Karpas-422 (cell line): ENCODE measurements around the gene MRAP. TPM values are rescaled to one million over a fixed set of nuclear protein-coding genes. Genes with fewer than 3 reads are reported as not detected.

Experiments
- DNase-seq: peaks from one replicate; pipeline ENCODE4 v3.0.0-alpha.2; 2015
- H2AFZ ChIP-seq: fragments of 200-600 bp; sonication (generic); 2 replicates; pipeline ENCODE4 v1.6.1; 2014; ENCODE audit warnings: antibody characterized with exemption, low read length, mixed read lengths
- H3K27ac ChIP-seq: fragments of 200-600 bp; sonication (generic); 2 replicates; pipeline ENCODE4 v1.5.1; 2014; ENCODE audit warnings: mild to moderate bottlenecking, low read length, moderate library complexity
- H3K27me3 ChIP-seq: fragments of 200-600 bp; sonication (generic); 2 replicates; pipeline ENCODE4 v1.6.1; 2014; ENCODE audit warnings: low read length, mixed read lengths
- H3K36me3 ChIP-seq: fragments of 200-600 bp; sonication (generic); 2 replicates; pipeline ENCODE4 v1.6.1; 2014; ENCODE audit warnings: low read length, mixed read lengths; ENCODE audit not compliant: insufficient read depth
- H3K4me1 ChIP-seq: fragments of 200-600 bp; sonication (generic); 2 replicates; pipeline ENCODE4 v1.6.1; 2014; ENCODE audit warnings: mild to moderate bottlenecking, low read length, mixed read lengths
- H3K4me2 ChIP-seq: fragments of 200-600 bp; sonication (generic); 2 replicates; pipeline ENCODE4 v1.6.1; 2014; ENCODE audit warnings: low read length, low read depth, mild to moderate bottlenecking; ENCODE audit not compliant: poor library complexity, severe bottlenecking
- H3K4me3 ChIP-seq: fragments of 200-600 bp; sonication (generic); 2 replicates; pipeline ENCODE4 v1.5.1; 2014; ENCODE audit warnings: mild to moderate bottlenecking, antibody characterized with exemption, low read length, mixed read lengths
- H3K79me2 ChIP-seq: fragments of 200-600 bp; sonication (generic); 2 replicates; pipeline ENCODE4 v1.6.1; 2014; ENCODE audit warnings: mild to moderate bottlenecking, low read length, mixed read lengths
- H3K9ac ChIP-seq: fragments of 200-600 bp; sonication (generic); 2 replicates; pipeline ENCODE4 v1.6.0; 2014; ENCODE audit warnings: low read length
- H3K9me2 ChIP-seq: fragments of 200-600 bp; sonication (generic), shearing (Covaris generic); replicated peaks from 2 replicates; pipeline ENCODE4 v1.6.0; 2014; ENCODE audit warnings: mild to moderate bottlenecking, low read length, moderate library complexity; ENCODE audit not compliant: insufficient read depth
- H3K9me3 ChIP-seq: fragments of 300-700, 200-600 bp; sonication (generic); 2 replicates; pipeline ENCODE4 v1.6.1; 2014; ENCODE audit warnings: low read length, mixed read lengths
- H4K20me1 ChIP-seq: fragments of 200-600 bp; sonication (generic); 2 replicates; pipeline ENCODE4 v1.6.1; 2014; ENCODE audit warnings: mild to moderate bottlenecking, antibody characterized with exemption, low read length, low read depth; ENCODE audit not compliant: insufficient read depth
- total RNA-seq: library from RNA; depleted of rRNA; stranded (reverse); fragments of >200 nt; shearing (Covaris generic); gene quantifications from 2 replicates; pipeline ENCODE4 v1.2.3, GENCODE V29; 2014; ENCODE audit warnings: low replicate concordance

The MRAP gene
- total RNA-seq, 1 experiment from 2014 or later = not detected

GRCh38 chr21:32330784-32331311 is 32.2 kb downstream of the MRAP start:
- Histone ChIP-seq H4K20me1 (no peaks in the 10 kb centered on the region), H3K9me3 (no peaks in the 10 kb centered on the region), H3K9ac (no peak overlapping the region), H3K27ac (no peak overlapping the region), H3K36me3 (peaks cover 93% of the 10 kb centered on the region), H3K4me1 (peaks cover 4% of the 10 kb centered on the region; the same call in 1 of the 2 replicates), H3K4me3 (no peak overlapping the region), H3K9me2 (no peaks in the 10 kb centered on the region), H3K4me2 (no peak overlapping the region), H3K27me3 (no peaks in the 10 kb centered on the region), H3K79me2 (0 out of 2 replicates have a peak, but pooled peaks cover 4% of the 10 kb centered on the region), H2AFZ (no peak overlapping the region)
- no peak for DNase-seq

- no peak overlapping the region for H3K4me2 ChIP-seq
- H4K20me1 ChIP-seq = no peaks in the 10 kb centered on the region
- no peak overlapping the region for H3K9ac ChIP-seq
- no peak overlapping the region for H2AFZ ChIP-seq
- no peak overlapping the region for H3K4me3 ChIP-seq
- no peaks in the 10 kb centered on the region for H3K9me2 ChIP-seq
- H3K4me1 ChIP-seq = peaks cover 4% of the 10 kb centered on the region; the same call in 1 of the 2 replicates
- DNase-seq = no peak
- H3K79me2 ChIP-seq = 0 out of 2 replicates have a peak, but pooled peaks cover 4% of the 10 kb centered on the region
- H3K27me3 ChIP-seq = no peaks in the 10 kb centered on the region
- no peak overlapping the region for H3K27ac ChIP-seq
- peaks cover 93% of the 10 kb centered on the region for H3K36me3 ChIP-seq
- H3K9me3 ChIP-seq = no peaks in the 10 kb centered on the region
These were observed 33.0 kb downstream of the MRAP start for GRCh38 chr21:32331444-32332305.

- H3K79me2 ChIP-seq = 0 out of 2 replicates have a peak, but pooled peaks cover 4% of the 10 kb centered on the region
These were observed 33.9 kb downstream of the MRAP start for GRCh38 chr21:32332463-32332951.

GRCh38 chr21:32333953-32334673 is 35.5 kb downstream of the MRAP start:
- Histone ChIP-seq H3K4me1 (peaks cover 4% of the 10 kb centered on the region; the same call in 1 of the 2 replicates), H3K4me2 (no peak overlapping the region), H4K20me1 (no peaks in the 10 kb centered on the region), H3K9ac (no peak overlapping the region), H2AFZ (no peak overlapping the region), H3K9me3 (no peaks in the 10 kb centered on the region), H3K36me3 (peaks cover 84% of the 10 kb centered on the region), H3K79me2 (0 out of 2 replicates have a peak, but pooled peaks cover 4% of the 10 kb centered on the region), H3K27ac (no peak overlapping the region), H3K27me3 (no peaks in the 10 kb centered on the region), H3K4me3 (no peak overlapping the region), H3K9me2 (no peaks in the 10 kb centered on the region)
- no peak for DNase-seq

More at GRCh38 chr21:32332463-32332951, 33.9 kb downstream of the MRAP start:
- Histone ChIP-seq H3K27me3 (no peaks in the 10 kb centered on the region), H2AFZ (no peak overlapping the region), H3K4me1 (peaks cover 4% of the 10 kb centered on the region; the same call in 1 of the 2 replicates), H3K9ac (no peak overlapping the region), H3K4me2 (no peak overlapping the region), H3K9me2 (no peaks in the 10 kb centered on the region), H4K20me1 (no peaks in the 10 kb centered on the region), H3K9me3 (no peaks in the 10 kb centered on the region), H3K36me3 (peaks cover 92% of the 10 kb centered on the region), H3K27ac (no peak overlapping the region), H3K4me3 (no peak overlapping the region)
- DNase-seq = peak; percentile 48

- no peaks in the 10 kb centered on the region for H4K20me1 ChIP-seq
- H3K4me3 ChIP-seq = no peak overlapping the region
- no peaks in the 10 kb centered on the region for H3K9me2 ChIP-seq
- H2AFZ ChIP-seq = no peak overlapping the region
- DNase-seq = no peak
- no peak overlapping the region for H3K4me2 ChIP-seq
- H3K27me3 ChIP-seq = no peaks in the 10 kb centered on the region
- peaks cover 77% of the 10 kb centered on the region for H3K36me3 ChIP-seq
- H3K79me2 ChIP-seq = 0 out of 2 replicates have a peak, but pooled peaks cover 4% of the 10 kb centered on the region
- peaks cover 4% of the 10 kb centered on the region; the same call in 1 of the 2 replicates for H3K4me1 ChIP-seq
- H3K27ac ChIP-seq = no peak overlapping the region
- H3K9ac ChIP-seq = no peak overlapping the region
- no peaks in the 10 kb centered on the region for H3K9me3 ChIP-seq
These were observed 36.4 kb downstream of the MRAP start for GRCh38 chr21:32334980-32335531.

GRCh38 chr21:32335601-32336575 is 37.2 kb downstream of the MRAP start:
- DNase-seq = no peak
- no peak overlapping the region for H3K27ac ChIP-seq
- H3K36me3 ChIP-seq = peaks cover 75% of the 10 kb centered on the region
- no peak overlapping the region for H3K9ac ChIP-seq
- no peaks in the 10 kb centered on the region for H3K9me3 ChIP-seq
- H3K79me2 ChIP-seq = peaks cover 8% of the 10 kb centered on the region; the same call in 1 of the 2 replicates
- peaks cover 4% of the 10 kb centered on the region; the same call in 1 of the 2 replicates for H3K4me1 ChIP-seq
- H3K4me3 ChIP-seq = no peak overlapping the region
- no peaks in the 10 kb centered on the region for H3K9me2 ChIP-seq
- no peaks in the 10 kb centered on the region for H3K27me3 ChIP-seq
- H3K4me2 ChIP-seq = no peak overlapping the region
- no peaks in the 10 kb centered on the region for H4K20me1 ChIP-seq
- no peak overlapping the region for H2AFZ ChIP-seq

- H2AFZ ChIP-seq = no peak overlapping the region
- DNase-seq = no peak
- H3K9ac ChIP-seq = no peak overlapping the region
- H3K4me3 ChIP-seq = no peak overlapping the region
- H3K27me3 ChIP-seq = no peaks in the 10 kb centered on the region
- no peak overlapping the region for H3K27ac ChIP-seq
- H3K9me3 ChIP-seq = no peaks in the 10 kb centered on the region
- H3K36me3 ChIP-seq = peaks cover 71% of the 10 kb centered on the region
- no peak overlapping the region for H3K4me2 ChIP-seq
- H3K4me1 ChIP-seq = peaks cover 4% of the 10 kb centered on the region; the same call in 1 of the 2 replicates
- no peaks in the 10 kb centered on the region for H4K20me1 ChIP-seq
- peaks cover 8% of the 10 kb centered on the region; the same call in 1 of the 2 replicates for H3K79me2 ChIP-seq
- H3K9me2 ChIP-seq = no peaks in the 10 kb centered on the region
These were observed 38.1 kb downstream of the MRAP start for GRCh38 chr21:32336711-32337110.
